HG02623 (cell line): ENCODE measurements around the gene SEPTIN1.
"Not testable (repeated sequence)": the region's sequence is repeated elsewhere in the genome, so short reads cannot be mapped to it uniquely, and the experiment has no call there.

Source experiments
- ATAC-seq: cut with Tn5 transposase; IDR thresholded peaks from one replicate; pipeline ENCODE4 v1.9.1; 2021; ENCODE audit warnings: moderate library complexity; ENCODE audit not compliant: unreplicated experiment

Gene SEPTIN1

GRCh38 chr16:30358577-30358936, 23.8 kb downstream of the SEPTIN1 start:
- ATAC-seq = no peak

- ATAC-seq = no peak
Measured at GRCh38 chr16:30357715-30358576, 24.4 kb downstream of the SEPTIN1 start.

GRCh38 chr16:30357085-30357714, 25.2 kb downstream of the SEPTIN1 start:
- ATAC-seq = no peak

GRCh38 chr16:30356401-30357084, 25.8 kb downstream of the SEPTIN1 start:
- no peak for ATAC-seq

- no peak for ATAC-seq
Measured at GRCh38 chr16:30355954-30356308, 26.4 kb downstream of the SEPTIN1 start.

- peak; percentile 70 for ATAC-seq
Measured at GRCh38 chr16:30355144-30355953, 27.0 kb downstream of the SEPTIN1 start, which contains the start of gene CD2BP2. TSS of gene CD2BP2 (minus strand) at chr16:30355308. CDS start at chr16:30354681, 627 bp downstream.

- ATAC-seq = no peak
Measured at GRCh38 chr16:30354423-30355143, 27.8 kb downstream of the SEPTIN1 start.

- ATAC-seq = no peak
Measured at GRCh38 chr16:30353438-30354129, 28.8 kb downstream of the SEPTIN1 start.

- no peak for ATAC-seq
Measured at GRCh38 chr16:30352488-30353401, 29.6 kb downstream of the SEPTIN1 start.

- ATAC-seq = no peak
Measured at GRCh38 chr16:30351586-30352419, 30.6 kb downstream of the SEPTIN1 start.

- ATAC-seq = no peak
Measured at GRCh38 chr16:30351001-30351441, 31.3 kb downstream of the SEPTIN1 start.

- peak; percentile 33 for ATAC-seq
Measured at GRCh38 chr16:30350134-30350871, 32.1 kb downstream of the SEPTIN1 start.

GRCh38 chr16:30349675-30350074, 32.7 kb downstream of the SEPTIN1 start:
- ATAC-seq = no peak

GRCh38 chr16:30348929-30349328, 33.4 kb downstream of the SEPTIN1 start:
- ATAC-seq = no peak

GRCh38 chr16:30348113-30348512, 34.2 kb downstream of the SEPTIN1 start:
- ATAC-seq = no peak

- ATAC-seq = no peak
Measured at GRCh38 chr16:30346286-30346685, 36.1 kb downstream of the SEPTIN1 start.

- not testable (repeated sequence) for ATAC-seq
Measured at GRCh38 chr16:30343491-30343820, 38.9 kb downstream of the SEPTIN1 start.
